GM12891 (cell line): ENCODE data around the gene SLC26A11.

Experiments
- PAX5 ChIP-seq: IDR thresholded peaks from 2 replicates; pipeline ENCODE4 v1.6.1; 2011; ENCODE audit warnings: low read length, moderate library complexity, mild to moderate bottlenecking; ENCODE audit not compliant: insufficient read depth, severe bottlenecking
- POLR2A ChIP-seq: IDR thresholded peaks from 2 replicates; pipeline ENCODE4 v1.6.1; 2011; ENCODE audit warnings: low read depth, low read length, control low read depth
- POLR2AphosphoS5 ChIP-seq: IDR thresholded peaks from 2 replicates; pipeline ENCODE4 v1.6.1; 2011; ENCODE audit warnings: low read depth, low read length, control low read depth
- POU2F2 ChIP-seq: IDR thresholded peaks from 2 replicates; pipeline ENCODE4 v1.6.1; 2011; ENCODE audit warnings: low read depth, mild to moderate bottlenecking, control low read depth, low read length, moderate library complexity
- SPI1 ChIP-seq: IDR thresholded peaks from 2 replicates; pipeline ENCODE4 v1.6.1; 2011; ENCODE audit warnings: low read depth, low read length, control low read depth
- TAF1 ChIP-seq: IDR thresholded peaks from 2 replicates; pipeline ENCODE4 v1.6.1; 2011; ENCODE audit warnings: low read depth, low read length, control low read depth

- TF ChIP-seq POLR2A = no peak
- TF ChIP-seq TAF1 = no peak
- TF ChIP-seq POLR2AphosphoS5 = no peak
- TF ChIP-seq SPI1 = no peak
- no peak for TF ChIP-seq PAX5
- TF ChIP-seq POU2F2 = no peak
Measured at GRCh38 chr17:80285237-80285920, 65.2 kb downstream of the SLC26A11 start.
